Right cardiac atrium (tissue), 5 donors: ENCODE results near the gene ZC3H12A. TPM values are rescaled to one million over a fixed set of nuclear protein-coding genes. Genes with fewer than 3 reads are reported as not detected.

Source experiments
- ATAC-seq, 2 donors: fragments of 200-7000 bp; cut with Tn5 transposase; one replicate each; pipeline versions ENCODE4 v1.8.0 to v1.9.1; 2020; ENCODE audit warnings: moderate library complexity in 2 of 2, mild to moderate bottlenecking in 1 of 2
- DNase-seq, 3 donors: peaks; one replicate each; pipeline ENCODE4 v3.0.0-alpha.2; 2020
- H3K27ac ChIP-seq: one replicate; pipeline ENCODE4 v1.5.1; 2013; ENCODE audit warnings: mild to moderate bottlenecking, low read length, control low read depth, moderate library complexity
- H3K27me3 ChIP-seq: one replicate; pipeline ENCODE4 v1.6.1; 2013; ENCODE audit not compliant: control insufficient read depth, insufficient read depth
- H3K4me1 ChIP-seq: one replicate; pipeline ENCODE4 v1.6.1; 2013; ENCODE audit warnings: low read length; ENCODE audit not compliant: control insufficient read depth, insufficient read depth
- H3K4me3 ChIP-seq: one replicate; pipeline ENCODE4 v1.5.1; 2013; ENCODE audit warnings: low read length, control low read depth
- H3K9me3 ChIP-seq: one replicate; pipeline ENCODE4 v1.6.1; 2013; ENCODE audit warnings: low read length; ENCODE audit not compliant: control insufficient read depth
- WGBS: extraction: QIAGEN DNeasy Blood & Tissue Kit; methylation state at CpG from one replicate; pipeline ENCODE4 v1.1.7; 2013; 5-methylcytosine and 5-hydroxymethylcytosine counted together
- intact Hi-C, 4 donors: fragments of 100-400 bp; cut with DNase I; formaldehyde crosslinking; loops; one replicate each; pipeline versions ENCODE4 v1.11.0 to v1.14.0; 2022 to 2023
- polyA plus RNA-seq: library from polyadenylated mRNA; stranded (reverse); fragments of 200-250 nt; gene quantifications from one replicate; pipeline ENCODE4 v1.2.3, GENCODE V29; 2013
- total RNA-seq, 4 donors: library from RNA; stranded (reverse); fragmentation: NEBNext Ultra II Directional; extraction: Animal tissue kit (Norgen Biotek cat#: 25700); gene quantifications; one replicate each; pipeline ENCODE4 v1.2.1, GENCODE V29; 2021
- donor health status: healthy with polysubstance abuse.
- donor health status: DM: no; HTN: yes; CAD: no.
- donor health status: DM: no; HTN: no; CAD: no.
- donor health status: DM: no; HTN: yes; CAD: no; lungs with severe emphysema.
- donor health status: DM: yes; HTN: yes; CAD: no.

Gene ZC3H12A
- total and polyA plus RNA-seq, 5 donors, result 6.0 to 15.1 (median 7.2) TPM

DNA sequence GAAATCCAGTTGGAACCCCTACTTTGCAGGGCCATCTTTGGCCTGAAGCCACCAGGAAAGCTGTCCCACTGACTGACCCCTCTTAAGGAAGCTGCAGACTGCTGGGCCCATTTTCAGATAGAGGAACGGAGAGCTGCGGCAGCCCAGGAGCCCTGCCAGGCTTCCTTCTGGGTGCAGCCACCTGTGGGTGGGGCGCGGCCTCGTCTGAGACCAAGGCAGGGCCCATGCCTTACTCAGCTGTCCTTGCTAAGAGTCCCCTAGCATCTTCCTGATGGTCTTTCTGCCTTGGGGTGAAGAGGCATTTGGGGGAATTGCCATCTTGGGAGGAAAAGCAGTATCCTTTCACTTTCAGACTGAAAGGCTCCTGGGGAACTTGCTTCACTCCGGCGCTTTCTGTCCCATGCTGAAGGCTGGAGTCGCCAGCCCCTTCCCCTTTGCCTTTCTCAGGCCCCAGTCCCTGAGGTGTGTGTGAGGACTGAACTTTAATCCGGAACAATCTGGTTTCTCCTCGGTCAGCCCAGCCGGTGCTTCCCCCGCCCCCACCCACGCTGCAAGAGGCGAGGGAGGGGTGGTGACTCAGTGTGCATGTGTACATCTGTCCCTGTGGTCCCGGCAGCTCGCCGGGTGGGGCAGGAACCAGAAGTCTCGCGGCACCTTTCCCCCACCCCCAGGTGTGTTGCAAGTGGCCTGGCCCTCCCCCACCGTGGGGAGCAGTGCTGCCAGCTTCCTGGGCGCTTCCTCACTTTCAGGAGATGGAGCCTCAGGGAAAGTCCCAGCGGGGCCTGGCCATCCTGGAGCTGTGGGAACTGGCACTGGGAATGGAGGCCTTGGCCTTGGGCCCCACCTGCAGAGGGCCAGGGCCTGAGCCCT is 5.1 kb downstream of the ZC3H12A start:
- Histone ChIP-seq H3K4me3 (no peak overlapping the region), H3K27me3 (no peaks in the 10 kb centered on the region), H3K9me3 (no peaks in the 10 kb centered on the region), H3K27ac (peak overlapping the region; percentile 26), H3K4me1 (peaks cover 28% of the 10 kb centered on the region)
- 32% methylated on average over 22 of the region's 22 CpGs for WGBS
- intact Hi-C loops, result no loop called here
- DNase-seq (peak; percentile 86 to 88 (median 86)), ATAC-seq (peak; percentile 56)

DNA sequence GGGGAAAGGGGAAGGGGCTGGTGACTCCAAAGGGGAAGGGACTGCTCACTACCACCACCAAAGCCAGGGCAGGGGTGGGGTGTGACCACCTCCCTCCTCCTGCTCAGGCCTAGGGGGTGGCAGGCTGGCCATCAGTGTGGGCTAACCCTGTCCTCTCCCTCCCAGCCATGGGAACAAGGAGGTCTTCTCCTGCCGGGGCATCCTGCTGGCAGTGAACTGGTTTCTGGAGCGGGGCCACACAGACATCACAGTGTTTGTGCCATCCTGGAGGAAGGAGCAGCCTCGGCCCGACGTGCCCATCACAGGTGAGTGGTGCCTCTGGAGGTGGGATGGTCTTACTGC is 5.7 kb downstream of the ZC3H12A start:
- intact Hi-C loops, result no loop called here
- ATAC-seq (no peak), DNase-seq (peak in 1 of 3 donors; percentile 22)
- peaks cover 30% of the 10 kb centered on the region for H3K4me1 ChIP-seq
- H3K27ac ChIP-seq, result peak overlapping the region; percentile 14
- no peaks in the 10 kb centered on the region for H3K9me3 ChIP-seq
- no peaks in the 10 kb centered on the region for H3K27me3 ChIP-seq
- H3K4me3 ChIP-seq, result no peak overlapping the region
- WGBS, result 88% methylated on average over 5 of the region's 5 CpGs

DNA sequence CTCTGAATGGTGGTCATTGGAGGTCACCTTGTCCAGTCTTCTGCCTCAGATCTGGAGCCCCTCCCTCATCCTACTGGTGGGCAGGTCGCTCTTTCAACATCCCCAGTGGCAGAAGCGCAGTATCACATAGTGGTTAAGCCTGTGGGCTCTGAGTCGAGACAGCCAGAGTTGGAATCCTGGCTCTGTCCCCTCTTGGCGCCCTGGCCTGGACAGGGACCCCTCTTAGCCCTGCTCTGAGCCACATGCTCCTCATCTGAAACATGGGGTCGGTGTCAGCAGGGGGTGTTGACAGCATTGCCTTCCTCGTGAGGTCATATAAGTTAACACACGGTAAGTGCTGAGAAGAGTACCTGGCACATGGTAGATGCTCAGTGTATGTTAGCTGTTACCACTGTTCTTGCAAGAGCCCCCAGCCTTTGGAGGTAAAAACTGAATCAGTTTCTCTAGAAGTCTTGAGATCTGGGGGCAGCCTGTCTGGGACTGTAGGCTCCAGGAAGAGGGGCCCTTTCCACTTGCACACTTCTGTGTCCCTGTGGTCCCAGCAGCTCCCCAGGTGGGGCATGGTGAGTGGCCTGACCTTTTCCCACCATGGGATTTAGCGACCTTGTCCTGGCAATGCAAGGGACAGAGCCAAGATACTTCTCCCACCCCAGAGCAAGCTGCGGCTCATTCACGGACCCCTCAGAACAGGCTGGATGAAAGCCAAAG is 6.4 kb downstream of the ZC3H12A start:
- H3K27me3 ChIP-seq, result no peaks in the 10 kb centered on the region
- H3K9me3 ChIP-seq, result no peaks in the 10 kb centered on the region
- H3K4me1 ChIP-seq, result peaks cover 24% of the 10 kb centered on the region
- no peak overlapping the region for H3K27ac ChIP-seq
- DNase-seq (no peak), ATAC-seq (no peak)
- 75% methylated on average over 10 of the region's 10 CpGs for WGBS
- H3K4me3 ChIP-seq, result no peak overlapping the region
- intact Hi-C loops, result no loop called here

DNA sequence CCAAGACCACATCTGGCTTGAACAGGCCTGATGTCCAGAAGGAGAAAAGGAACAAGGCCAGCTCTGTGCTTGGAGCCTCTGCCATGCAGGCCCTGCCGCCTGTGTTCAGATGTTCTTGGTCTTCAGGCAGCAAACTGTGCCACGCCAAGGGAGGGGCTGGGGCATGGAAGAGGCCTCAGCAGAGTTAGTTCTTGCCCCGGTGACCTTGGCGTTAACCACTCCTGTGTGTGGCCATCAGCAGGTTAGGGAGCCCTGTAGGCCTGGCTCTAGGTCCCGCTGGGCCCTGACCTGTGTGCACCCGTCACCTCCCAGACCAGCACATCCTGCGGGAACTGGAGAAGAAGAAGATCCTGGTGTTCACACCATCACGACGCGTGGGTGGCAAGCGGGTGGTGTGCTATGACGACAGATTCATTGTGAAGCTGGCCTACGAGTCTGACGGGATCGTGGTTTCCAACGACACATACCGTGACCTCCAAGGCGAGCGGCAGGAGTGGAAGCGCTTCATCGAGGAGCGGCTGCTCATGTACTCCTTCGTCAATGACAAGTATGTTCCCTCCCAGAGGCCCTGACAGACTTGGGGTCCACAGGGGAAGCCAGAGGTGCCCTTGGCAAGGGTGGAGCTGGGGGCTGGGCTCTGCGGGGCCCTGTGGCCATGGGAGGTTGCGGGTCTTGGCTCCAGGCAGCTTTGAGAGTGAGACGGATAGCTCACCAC is 7.1 kb downstream of the ZC3H12A start:
- no peaks in the 10 kb centered on the region for H3K27me3 ChIP-seq
- H3K4me3 ChIP-seq, result no peak overlapping the region
- no peaks in the 10 kb centered on the region for H3K9me3 ChIP-seq
- DNase-seq, result peak in 1 of 3 donors; percentile 49
- ATAC-seq, result no peak
- H3K4me1 ChIP-seq, result peaks cover 18% of the 10 kb centered on the region
- WGBS, result 89% methylated on average over 26 of the region's 26 CpGs
- intact Hi-C loops, result no loop called here
- H3K27ac ChIP-seq, result no peak overlapping the region

DNA sequence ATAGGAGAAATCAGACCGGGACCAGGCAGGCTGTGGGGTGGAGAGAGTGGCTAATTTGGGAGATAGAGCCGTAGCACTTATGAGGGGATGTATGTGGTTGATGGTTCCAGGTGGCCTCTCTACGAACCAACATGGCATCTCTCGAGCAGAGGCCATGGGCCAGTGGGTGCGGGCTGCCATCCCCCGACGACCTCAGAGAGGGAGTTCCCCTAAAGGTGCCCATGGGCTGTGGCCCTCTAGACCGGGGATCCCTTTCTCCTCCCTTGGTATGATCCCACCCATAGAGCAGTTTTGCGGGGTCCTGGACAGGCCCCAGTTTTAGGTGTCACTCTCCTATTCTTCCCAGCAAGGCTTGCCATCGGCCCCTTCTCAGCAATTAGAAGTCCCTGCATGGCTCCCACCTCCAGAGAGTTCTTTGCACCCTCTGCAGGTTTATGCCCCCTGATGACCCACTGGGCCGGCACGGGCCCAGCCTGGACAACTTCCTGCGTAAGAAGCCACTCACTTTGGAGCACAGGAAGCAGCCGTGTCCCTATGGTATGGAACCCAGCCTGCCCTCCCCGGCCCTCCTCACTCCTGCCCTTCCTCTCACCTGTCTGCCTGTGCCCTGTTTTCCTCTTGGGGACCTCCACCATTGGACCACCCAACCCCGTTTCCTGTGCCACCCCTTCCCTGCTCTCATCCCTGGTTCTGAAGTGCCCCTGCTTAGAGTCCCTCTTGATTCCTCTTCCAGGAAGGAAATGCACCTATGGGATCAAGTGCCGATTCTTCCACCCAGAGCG is 7.8 kb downstream of the ZC3H12A start:
- DNase-seq (no peak), ATAC-seq (no peak)
- H3K27me3 ChIP-seq, result no peaks in the 10 kb centered on the region
- intact Hi-C loops, result no loop called here
- 83% methylated on average over 18 of the region's 18 CpGs for WGBS
- H3K4me1 ChIP-seq, result peaks cover 22% of the 10 kb centered on the region
- H3K4me3 ChIP-seq, result no peak overlapping the region
- no peak overlapping the region for H3K27ac ChIP-seq
- no peaks in the 10 kb centered on the region for H3K9me3 ChIP-seq

DNA sequence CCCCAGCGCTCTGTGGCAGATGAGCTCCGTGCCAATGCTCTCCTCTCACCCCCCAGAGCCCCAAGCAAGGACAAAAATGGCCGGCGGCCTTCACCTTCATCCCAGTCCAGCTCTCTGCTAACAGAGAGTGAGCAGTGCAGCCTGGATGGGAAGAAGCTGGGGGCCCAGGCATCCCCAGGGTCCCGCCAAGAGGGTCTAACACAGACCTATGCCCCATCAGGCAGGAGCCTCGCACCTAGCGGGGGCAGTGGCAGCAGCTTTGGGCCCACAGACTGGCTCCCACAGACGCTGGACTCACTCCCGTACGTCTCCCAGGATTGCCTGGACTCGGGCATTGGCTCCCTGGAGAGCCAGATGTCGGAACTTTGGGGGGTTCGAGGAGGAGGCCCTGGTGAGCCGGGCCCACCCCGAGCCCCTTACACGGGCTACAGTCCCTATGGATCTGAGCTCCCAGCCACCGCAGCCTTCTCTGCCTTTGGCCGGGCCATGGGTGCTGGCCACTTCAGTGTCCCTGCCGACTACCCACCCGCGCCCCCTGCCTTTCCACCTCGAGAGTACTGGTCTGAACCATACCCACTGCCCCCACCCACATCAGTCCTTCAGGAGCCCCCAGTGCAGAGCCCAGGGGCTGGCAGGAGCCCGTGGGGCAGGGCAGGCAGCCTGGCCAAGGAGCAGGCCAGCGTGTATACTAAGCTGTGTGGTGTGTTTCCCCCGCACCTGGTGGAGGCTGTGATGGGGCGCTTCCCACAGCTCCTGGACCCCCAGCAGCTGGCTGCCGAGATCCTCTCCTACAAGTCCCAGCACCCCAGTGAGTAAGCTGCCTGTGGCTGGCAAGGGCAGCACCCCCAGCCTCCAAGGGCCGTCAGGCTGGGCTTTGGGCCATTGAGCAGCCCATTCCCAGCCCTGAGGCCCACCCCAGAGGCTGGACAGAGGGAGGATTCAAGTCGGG is 8.7 kb downstream of the ZC3H12A start:
- Histone ChIP-seq H3K27me3 (no peaks in the 10 kb centered on the region), H3K9me3 (no peaks in the 10 kb centered on the region), H3K4me3 (no peak overlapping the region), H3K27ac (no peak overlapping the region), H3K4me1 (peaks cover 18% of the 10 kb centered on the region)
- DNase-seq (peak in 2 of 3 donors; percentile 25 to 52), ATAC-seq (no peak)
- intact Hi-C loops, result no loop called here
- WGBS, result 87% methylated on average over 29 of the region's 29 CpGs

DNA sequence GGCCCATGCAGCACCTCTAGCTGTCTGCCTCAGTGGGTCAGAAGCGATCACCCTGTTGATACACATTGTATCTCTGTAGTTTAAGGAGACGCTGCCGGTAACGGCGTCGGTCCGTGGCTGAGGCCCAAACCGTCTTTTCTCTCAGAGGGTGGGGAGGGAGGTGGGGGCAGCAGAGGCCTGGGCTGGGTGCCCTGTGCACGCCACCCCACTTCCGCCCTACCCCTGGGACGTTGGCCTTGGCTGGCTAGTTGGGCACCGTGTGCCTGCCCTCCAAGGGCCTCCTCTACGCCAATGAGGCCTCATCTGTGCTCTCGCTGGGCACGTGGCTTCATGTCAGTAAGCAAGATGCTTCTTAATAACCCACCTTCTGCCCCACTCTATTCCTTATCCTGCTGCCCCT is 9.4 kb downstream of the ZC3H12A start:
- ATAC-seq, result no peak
- DNase-seq, result peak in 1 of 3 donors; percentile 56
- intact Hi-C loops, result no loop called here
- no peaks in the 10 kb centered on the region for H3K9me3 ChIP-seq
- 77% methylated on average over 15 of the region's 15 CpGs for WGBS
- H3K27me3 ChIP-seq, result no peaks in the 10 kb centered on the region
- H3K4me3 ChIP-seq, result no peak overlapping the region
- peaks cover 16% of the 10 kb centered on the region for H3K4me1 ChIP-seq
- no peak overlapping the region for H3K27ac ChIP-seq

DNA sequence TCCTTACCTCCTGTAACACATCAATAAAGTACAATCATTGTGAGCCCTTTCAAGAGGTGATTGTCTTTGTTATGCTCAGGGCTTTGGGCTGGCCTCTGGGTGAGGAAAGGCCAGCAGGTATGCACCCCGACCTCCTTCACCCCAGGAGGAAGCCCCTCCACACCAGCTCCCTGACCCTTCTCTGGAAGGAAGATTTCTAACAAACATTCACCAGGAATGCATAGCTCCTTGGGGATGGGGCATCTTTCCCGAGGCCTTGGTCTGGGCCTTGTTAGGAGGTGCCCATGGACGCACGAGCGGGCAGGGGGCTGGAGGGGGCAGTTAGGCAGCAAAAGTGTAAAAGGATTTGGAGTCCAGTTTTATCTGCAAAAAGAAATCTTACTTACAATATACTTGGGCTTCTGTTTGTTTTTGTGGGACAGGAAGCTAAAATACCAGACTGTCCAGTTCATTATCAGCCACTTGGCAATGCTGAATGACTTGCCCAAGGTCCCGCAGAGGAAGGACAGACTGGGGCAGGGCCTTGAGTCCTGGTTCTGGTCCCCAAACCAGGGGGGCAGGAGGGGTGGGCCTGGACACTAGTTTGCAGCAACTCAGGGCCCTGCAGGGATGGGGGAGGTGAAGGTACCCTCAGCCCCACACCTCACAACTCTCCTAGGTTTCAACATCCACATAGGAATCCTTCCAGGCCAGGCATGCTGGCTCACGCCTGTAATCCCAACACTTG is 10.1 kb downstream of the ZC3H12A start:
- ATAC-seq, result peak in 1 of 2 donors; percentile 12
- peaks cover 16% of the 10 kb centered on the region for H3K4me1 ChIP-seq
- intact Hi-C loops, result loop anchor here in 2 of 4 donors (5.0 kb wide), 1 partner anchor 32 kb away; no protein-coding TSS in a partner anchor
- peak in 2 of 3 donors; percentile 36 to 71 for DNase-seq
- no peaks in the 10 kb centered on the region for H3K27me3 ChIP-seq
- no peak overlapping the region for H3K4me3 ChIP-seq
- H3K9me3 ChIP-seq, result no peaks in the 10 kb centered on the region
- 67% methylated on average over 7 of the region's 7 CpGs for WGBS
- H3K27ac ChIP-seq, result peak overlapping the region; percentile 33

DNA sequence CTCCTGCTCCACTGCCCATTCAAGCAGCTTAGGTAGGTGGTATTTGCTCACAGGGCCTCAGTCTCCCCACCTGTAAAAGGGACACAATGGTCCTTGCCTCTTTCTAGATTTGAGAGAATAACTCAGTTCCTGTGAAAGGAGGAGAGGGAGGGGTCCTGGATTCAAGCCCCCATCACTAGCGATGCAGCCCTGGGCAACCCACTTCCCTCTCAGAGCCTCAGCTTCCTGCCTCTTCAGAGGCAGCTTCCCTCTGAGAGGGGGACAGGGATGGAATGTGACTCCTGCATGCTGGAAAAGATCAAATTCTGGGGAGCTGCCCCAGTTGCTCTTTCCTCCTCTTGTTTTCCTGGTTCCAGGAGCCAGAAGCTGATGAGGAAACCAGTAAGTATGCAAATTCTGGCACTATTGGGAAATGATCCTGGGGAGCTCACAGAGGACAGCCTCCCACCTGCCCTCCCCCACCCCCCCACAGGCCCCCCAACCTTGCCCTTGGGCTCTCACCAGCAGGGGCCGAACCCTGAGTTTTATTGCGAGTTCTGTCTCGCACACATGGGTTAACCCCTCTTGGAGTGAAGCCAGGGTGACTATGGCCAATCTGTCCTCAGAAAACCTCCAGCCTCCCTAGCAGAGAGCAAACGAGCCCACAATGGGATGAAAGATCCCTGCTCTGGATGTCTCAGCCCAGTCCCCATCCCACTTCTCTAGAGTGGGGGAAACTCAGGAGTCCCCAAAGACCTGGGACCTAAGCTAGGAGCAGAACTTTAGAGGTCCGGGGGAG is 11.7 kb downstream of the ZC3H12A start:
- Histone ChIP-seq H3K9me3 (no peaks in the 10 kb centered on the region), H3K4me1 (peaks cover 10% of the 10 kb centered on the region), H3K27me3 (no peaks in the 10 kb centered on the region), H3K4me3 (no peak overlapping the region), H3K27ac (peak overlapping the region; percentile 73)
- DNase-seq (peak in 2 of 3 donors; percentile 45 to 61), ATAC-seq (peak; percentile 10 to 12)
- 45% methylated on average over 6 of the region's 6 CpGs for WGBS
- intact Hi-C loops, result loop anchor here in 2 of 4 donors (5.0 kb wide), 1 partner anchor 34 kb away; no protein-coding TSS in a partner anchor
